ENCODE data around the gene FLAD1.
A peak's percentile ranks its signal among the peaks of the same experiment; 100 is the strongest.

DNA sequence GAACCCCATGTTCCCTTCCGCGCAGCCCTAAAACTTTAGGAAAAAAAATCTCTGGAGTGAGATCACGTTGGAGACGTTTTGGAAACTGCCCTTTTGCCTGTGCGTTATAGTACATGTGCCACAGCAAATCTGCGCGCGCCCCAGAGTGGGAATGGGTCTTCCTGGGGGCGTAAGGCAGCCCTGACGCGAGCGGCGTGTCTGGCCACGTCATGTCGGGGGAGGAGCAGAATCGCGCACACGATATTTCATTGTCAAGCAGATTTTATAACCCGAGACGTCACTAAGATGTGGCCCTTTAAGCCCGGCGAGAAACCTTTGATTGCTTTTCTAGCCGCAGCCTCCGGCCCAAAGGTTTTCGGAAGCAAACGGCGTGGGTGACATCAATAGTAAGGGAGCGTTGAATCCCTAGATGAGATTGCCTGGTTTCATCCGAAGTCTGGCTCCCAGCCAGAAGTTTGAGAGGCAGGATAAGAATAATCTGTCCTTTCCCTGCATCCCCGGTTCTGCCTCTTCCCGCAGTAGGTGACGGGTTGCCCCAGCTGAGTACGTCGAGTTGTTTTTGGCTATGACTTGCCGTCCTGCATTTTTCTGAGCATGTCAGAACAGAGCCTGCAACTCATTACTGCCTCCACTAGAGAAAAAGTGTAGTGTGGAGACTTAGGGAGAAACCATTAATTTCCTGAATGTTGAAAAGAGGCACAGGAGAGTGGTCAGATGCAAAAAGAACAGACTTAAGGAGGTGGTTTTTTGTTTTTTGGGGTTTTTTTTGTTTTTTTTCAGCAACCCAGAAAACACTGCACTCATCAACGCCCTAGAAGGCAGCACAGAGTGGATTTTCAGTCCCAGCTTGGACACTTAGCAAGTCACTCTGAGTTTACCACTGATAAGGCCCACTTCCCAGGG lies 45.8 kb upstream of the FLAD1 start:
- TF ChIP-seq, protein P1, sequence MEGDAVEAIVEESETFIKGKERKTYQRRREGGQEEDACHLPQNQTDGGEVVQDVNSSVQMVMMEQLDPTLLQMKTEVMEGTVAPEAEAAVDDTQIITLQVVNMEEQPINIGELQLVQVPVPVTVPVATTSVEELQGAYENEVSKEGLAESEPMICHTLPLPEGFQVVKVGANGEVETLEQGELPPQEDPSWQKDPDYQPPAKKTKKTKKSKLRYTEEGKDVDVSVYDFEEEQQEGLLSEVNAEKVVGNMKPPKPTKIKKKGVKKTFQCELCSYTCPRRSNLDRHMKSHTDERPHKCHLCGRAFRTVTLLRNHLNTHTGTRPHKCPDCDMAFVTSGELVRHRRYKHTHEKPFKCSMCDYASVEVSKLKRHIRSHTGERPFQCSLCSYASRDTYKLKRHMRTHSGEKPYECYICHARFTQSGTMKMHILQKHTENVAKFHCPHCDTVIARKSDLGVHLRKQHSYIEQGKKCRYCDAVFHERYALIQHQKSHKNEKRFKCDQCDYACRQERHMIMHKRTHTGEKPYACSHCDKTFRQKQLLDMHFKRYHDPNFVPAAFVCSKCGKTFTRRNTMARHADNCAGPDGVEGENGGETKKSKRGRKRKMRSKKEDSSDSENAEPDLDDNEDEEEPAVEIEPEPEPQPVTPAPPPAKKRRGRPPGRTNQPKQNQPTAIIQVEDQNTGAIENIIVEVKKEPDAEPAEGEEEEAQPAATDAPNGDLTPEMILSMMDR (IDR thresholded peaks at IDR 0.05; ENCODE audit: low read depth, low read length), result peak; percentile 45
- no peak for TF ChIP-seq EZH2phosphoT487 (IDR thresholded peaks at IDR 0.05; ENCODE audit: low read depth)
